Measurements from ENCODE around the gene DDX39A. TPM values are rescaled to one million over a fixed set of nuclear protein-coding genes. Genes with fewer than 3 reads are reported as not detected.
"Not testable (repeated sequence)": the region's sequence is repeated elsewhere in the genome, so short reads cannot be mapped to it uniquely, and the experiment has no call there.

The DDX39A gene
- total RNA-seq = 63.4 and 73.0 TPM in 2 replicates
- 56.0 TPM for polyA plus RNA-seq (2012)

GRCh38 chr19:14419106-14419813 is at the start of gene DDX39A:
TSS of gene DDX39A (minus strand) at chr19:14419341. CDS start at chr19:14413220, 6,121 bp downstream.
- peak; percentile 100 for DNase-seq (ENCODE audit: low read depth)

GRCh38 chr19:14467816-14468215 is 48.7 kb upstream of the DDX39A start:
- DNase-seq (ENCODE audit: low read depth) = no peak

GRCh38 chr19:14467391-14467790 is 48.2 kb upstream of the DDX39A start:
- no peak for DNase-seq (ENCODE audit: low read depth)

GRCh38 chr19:14463747-14464146 is 44.6 kb upstream of the DDX39A start:
- no peak for DNase-seq (ENCODE audit: low read depth)

- not testable (repeated sequence) for DNase-seq (ENCODE audit: low read depth)
These were observed 43.3 kb upstream of the DDX39A start for GRCh38 chr19:14462401-14462800.

- DNase-seq (ENCODE audit: low read depth) = no peak
These were observed 41.8 kb upstream of the DDX39A start for GRCh38 chr19:14460935-14461334.

GRCh38 chr19:14459703-14460102 is 40.6 kb upstream of the DDX39A start:
- no peak for DNase-seq (ENCODE audit: low read depth)

- DNase-seq (ENCODE audit: low read depth) = not testable (repeated sequence)
These were observed 33.2 kb upstream of the DDX39A start for GRCh38 chr19:14452303-14452702.

GRCh38 chr19:14450876-14451275 is 31.7 kb upstream of the DDX39A start:
- no peak for DNase-seq (ENCODE audit: low read depth)

GRCh38 chr19:14450168-14450874 is 31.2 kb upstream of the DDX39A start:
- DNase-seq (ENCODE audit: low read depth) = no peak

GRCh38 chr19:14449321-14449720 is 30.2 kb upstream of the DDX39A start:
- DNase-seq (ENCODE audit: low read depth) = no peak

- no peak for DNase-seq (ENCODE audit: low read depth)
These were observed 27.3 kb upstream of the DDX39A start for GRCh38 chr19:14446336-14447036.

GRCh38 chr19:14443632-14444216 is 24.6 kb upstream of the DDX39A start:
- no peak for DNase-seq (ENCODE audit: low read depth)

GRCh38 chr19:14442891-14443631 is 23.9 kb upstream of the DDX39A start:
- no peak for DNase-seq (ENCODE audit: low read depth)

- no peak for DNase-seq (ENCODE audit: low read depth)
These were observed 22.1 kb upstream of the DDX39A start for GRCh38 chr19:14441041-14441938.

GRCh38 chr19:14440049-14440448 is 20.9 kb upstream of the DDX39A start:
- no peak for DNase-seq (ENCODE audit: low read depth)

GRCh38 chr19:14439014-14439413 is 19.9 kb upstream of the DDX39A start:
- no peak for DNase-seq (ENCODE audit: low read depth)

GRCh38 chr19:14437578-14438140 is 18.5 kb upstream of the DDX39A start:
- no peak for DNase-seq (ENCODE audit: low read depth)

- no peak for DNase-seq (ENCODE audit: low read depth)
These were observed 16.3 kb upstream of the DDX39A start for GRCh38 chr19:14435320-14436050.
